Prostate gland (tissue), 2 donors: Measurements from ENCODE around the gene SCD.

Experiments
- POLR2A ChIP-seq: fragments of 450-650 bp; IDR thresholded peaks from one replicate; pipeline ENCODE4 v1.6.1; 2016; ENCODE audit warnings: antibody characterized with exemption, mild to moderate bottlenecking
- TF ChIP-seq, protein P1 (sequence below), 4 experiments: fragments of 200-600 bp in 2 of 4; fragments of 450-650 bp in 2 of 4; sonication (generic) in 2 of 4; IDR thresholded peaks; 1 replicate in 3 of 4; 2 replicates in 1 of 4; pipeline ENCODE4 v1.5.1; 2016 to 2019; ENCODE audit warnings: antibody characterized with exemption in 4 of 4, mild to moderate bottlenecking in 2 of 4, moderate library complexity in 2 of 4

DNA sequence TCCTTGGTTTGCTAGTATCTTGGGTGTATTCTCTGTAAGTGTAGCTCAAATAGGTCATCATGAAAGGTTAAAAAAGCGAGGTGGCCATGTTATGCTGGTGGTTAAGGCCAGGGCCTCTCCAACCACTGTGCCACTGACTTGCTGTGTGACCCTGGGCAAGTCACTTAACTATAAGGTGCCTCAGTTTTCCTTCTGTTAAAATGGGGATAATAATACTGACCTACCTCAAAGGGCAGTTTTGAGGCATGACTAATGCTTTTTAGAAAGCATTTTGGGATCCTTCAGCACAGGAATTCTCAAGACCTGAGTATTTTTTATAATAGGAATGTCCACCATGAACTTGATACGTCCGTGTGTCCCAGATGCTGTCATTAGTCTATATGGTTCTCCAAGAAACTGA is 17.1 kb downstream of the SCD start:
- TF ChIP-seq, protein P1, sequence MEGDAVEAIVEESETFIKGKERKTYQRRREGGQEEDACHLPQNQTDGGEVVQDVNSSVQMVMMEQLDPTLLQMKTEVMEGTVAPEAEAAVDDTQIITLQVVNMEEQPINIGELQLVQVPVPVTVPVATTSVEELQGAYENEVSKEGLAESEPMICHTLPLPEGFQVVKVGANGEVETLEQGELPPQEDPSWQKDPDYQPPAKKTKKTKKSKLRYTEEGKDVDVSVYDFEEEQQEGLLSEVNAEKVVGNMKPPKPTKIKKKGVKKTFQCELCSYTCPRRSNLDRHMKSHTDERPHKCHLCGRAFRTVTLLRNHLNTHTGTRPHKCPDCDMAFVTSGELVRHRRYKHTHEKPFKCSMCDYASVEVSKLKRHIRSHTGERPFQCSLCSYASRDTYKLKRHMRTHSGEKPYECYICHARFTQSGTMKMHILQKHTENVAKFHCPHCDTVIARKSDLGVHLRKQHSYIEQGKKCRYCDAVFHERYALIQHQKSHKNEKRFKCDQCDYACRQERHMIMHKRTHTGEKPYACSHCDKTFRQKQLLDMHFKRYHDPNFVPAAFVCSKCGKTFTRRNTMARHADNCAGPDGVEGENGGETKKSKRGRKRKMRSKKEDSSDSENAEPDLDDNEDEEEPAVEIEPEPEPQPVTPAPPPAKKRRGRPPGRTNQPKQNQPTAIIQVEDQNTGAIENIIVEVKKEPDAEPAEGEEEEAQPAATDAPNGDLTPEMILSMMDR (IDR thresholded peaks at IDR 0.05), result no peak
- TF ChIP-seq POLR2A, result no peak
